ENCODE results near the gene PDE10A. TPM values are rescaled to one million over a fixed set of nuclear protein-coding genes. Genes with fewer than 3 reads are reported as not detected.
A peak's percentile ranks its signal among the peaks of the same experiment; 100 is the strongest.

The PDE10A gene
- total RNA-seq, 1 experiment from 2014 or later = 0.31 TPM

DNA sequence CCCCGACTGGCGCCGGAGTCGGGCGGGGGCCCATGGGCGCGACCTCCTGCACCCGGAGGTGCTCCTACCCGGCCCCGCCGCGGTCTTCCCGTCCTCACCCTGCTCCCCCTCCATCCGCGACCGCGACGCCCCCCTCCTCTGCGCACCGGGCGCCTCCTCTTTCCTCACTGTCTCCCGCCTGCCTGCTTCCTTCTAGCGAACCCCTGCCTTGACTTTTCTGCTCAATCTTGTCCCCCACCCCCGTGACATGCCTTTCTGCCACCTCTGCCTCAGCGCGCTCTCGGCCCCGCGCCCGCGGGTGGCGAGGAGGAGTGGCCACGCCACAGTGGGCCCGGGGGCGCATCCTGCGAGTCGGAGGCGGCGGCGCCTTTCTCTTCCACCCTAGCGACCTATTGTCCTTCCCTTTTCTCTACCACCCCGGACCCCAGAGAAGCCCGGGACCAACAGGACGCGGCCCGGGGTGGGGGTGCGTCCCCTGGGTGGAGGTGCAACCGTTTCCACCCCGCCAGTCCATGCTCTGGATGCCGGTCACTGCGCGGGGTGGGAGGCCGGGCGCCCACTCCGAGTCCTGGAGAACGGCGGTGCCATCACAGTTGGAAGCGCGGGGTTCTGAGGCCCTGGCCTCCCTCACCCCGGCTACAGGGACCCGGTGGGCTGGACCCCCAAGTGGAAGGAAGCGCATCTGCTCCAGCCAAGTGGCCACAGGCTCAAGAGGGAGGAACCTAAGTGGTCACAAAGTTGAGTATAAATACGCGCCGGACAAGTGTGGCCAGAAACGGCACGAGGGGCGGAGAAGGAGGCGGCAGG, 2.0 kb downstream of the PDE10A start:
- Histone ChIP-seq H2AFZ (ENCODE audit: low read length) (no peak overlapping the region), H3K9ac (ENCODE audit: extremely low read depth, insufficient read length, low read length) (no peak overlapping the region)
- peaks cover 80% of the 10 kb centered on the region for H3K27me3 Mint-ChIP-seq (ENCODE audit: low read depth)

More for the DNA sequence above, 2.0 kb downstream of the PDE10A start:
- no peaks in the 10 kb centered on the region for H3K79me2 ChIP-seq (ENCODE audit: insufficient read depth, low read length)
- H3K56ac ChIP-seq (ENCODE audit: insufficient read length, low read depth, low read length) = no peak overlapping the region
- no peak overlapping the region for H3T11ph ChIP-seq (ENCODE audit: low read length)
- no peak overlapping the region for H4K8ac ChIP-seq (replicated peaks; ENCODE audit: insufficient read length, low read depth, low read length)
- H3K23me2 ChIP-seq (ENCODE audit: insufficient read length, low read depth, low read length, poor library complexity, severe bottlenecking) = peaks cover 25% of the 10 kb centered on the region
- no peak for TF ChIP-seq CTCF (conservative IDR thresholded peaks at IDR 0.05)
- H3K79me1 ChIP-seq (ENCODE audit: insufficient read depth, low read depth, low read length, poor library complexity, severe bottlenecking) = no peaks in the 10 kb centered on the region
- DNase-seq = no peak
- no peak overlapping the region for H2AK5ac ChIP-seq (ENCODE audit: insufficient read length, low read length)
- no peak overlapping the region for H2BK15ac ChIP-seq (ENCODE audit: low read depth, low read length)
- no peak overlapping the region for H4K5ac ChIP-seq (ENCODE audit: insufficient read length, low read depth, low read length)
- peak overlapping the region; percentile 64 for H3K4me2 ChIP-seq (ENCODE audit: insufficient read depth, insufficient read length, low read length)
- no CpG with 5 or more reads among the region's 69 CpGs for WGBS (ENCODE audit: extremely low coverage, insufficient read length, low lambda C conversion rate)
- H3K4me1 ChIP-seq (ENCODE audit: insufficient read depth, low read length) = peaks cover 2% of the 10 kb centered on the region
- Mint-ChIP-seq H3K27ac (no peak overlapping the region), H3K36me3 (ENCODE audit: insufficient read depth in 1 of 3, low read depth in 3 of 3) (peaks cover 0 to 7% (median 0%) of the 10 kb centered on the region in 3 experiments; a peak in 2 of 7 replicates), H3K4me3 (peak overlapping the region; percentile 54 to 82), H3K4me1 (peaks cover 26 to 38% of the 10 kb centered on the region in 2 experiments), H3K9me3 (peaks cover 0 to 4% of the 10 kb centered on the region in 2 experiments; a peak in 2 of 5 replicates)
- no peak overlapping the region for H2BK20ac ChIP-seq (ENCODE audit: low read depth, low read length, poor library complexity, severe bottlenecking)
- no peak overlapping the region for H4K91ac ChIP-seq (ENCODE audit: insufficient read length, low read depth, low read length)
- peak overlapping the region; percentile 56 for H3K18ac ChIP-seq (ENCODE audit: insufficient read length, low read depth, low read length)
- no peak overlapping the region for H3K4ac ChIP-seq (ENCODE audit: low read depth, low read length)
- peak overlapping the region; percentile 93; the same call in 1 of the 2 replicates for H3K14ac ChIP-seq (ENCODE audit: insufficient read depth, low read length)
- no peak overlapping the region for H3K23ac ChIP-seq (ENCODE audit: insufficient read length, low read depth, low read length)
- no peak overlapping the region for H2BK120ac ChIP-seq (ENCODE audit: low read depth, low read length, poor library complexity, severe bottlenecking)
- H3K9me3 ChIP-seq (ENCODE audit: control insufficient read depth, low read depth, low read length) = no peaks in the 10 kb centered on the region
- H2BK12ac ChIP-seq (ENCODE audit: insufficient read length, low read depth, low read length) = no peak overlapping the region
- no peak overlapping the region for H3K27ac ChIP-seq (ENCODE audit: insufficient read length, low read depth, low read length)
- peaks cover 62% of the 10 kb centered on the region for H3K27me3 ChIP-seq (ENCODE audit: insufficient read depth, low read length)
- H2BK5ac ChIP-seq (ENCODE audit: insufficient read length, low read length) = no peak overlapping the region
- H4K20me1 ChIP-seq (ENCODE audit: control insufficient read depth, insufficient read depth, insufficient read length) = no peaks in the 10 kb centered on the region

All from H9 (cell line).